GM12873 (cell line): Measurements from ENCODE around the gene CCDC117.

Experiments used
- TF ChIP-seq, protein P1 (sequence below): IDR thresholded peaks from 2 replicates; pipeline ENCODE4 v1.5.1; 2012; ENCODE audit warnings: low read depth, mild to moderate bottlenecking, moderate library complexity, low read length, control low read depth; ENCODE audit not compliant: insufficient read depth; ENCODE audit errors: missing control alignments

Gene CCDC117

DNA sequence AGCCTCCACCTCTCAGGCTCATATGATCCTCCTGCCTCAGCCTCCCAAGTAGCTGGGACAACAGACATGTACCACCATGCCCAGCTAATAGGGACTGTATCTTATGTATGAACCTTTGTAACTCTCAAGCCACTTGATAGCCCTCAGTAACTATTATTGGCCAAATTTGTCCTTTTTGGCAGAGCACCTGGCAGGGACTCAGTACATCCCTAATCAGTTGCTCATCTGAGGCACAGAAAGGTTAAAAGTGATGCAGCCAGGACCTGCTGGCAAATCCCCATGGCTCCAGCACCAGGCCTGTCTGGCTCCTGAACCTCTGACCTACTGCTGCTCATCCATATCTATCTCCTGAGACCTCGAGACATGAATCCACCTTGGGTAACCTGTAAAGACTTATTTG is 49.0 kb downstream of the CCDC117 start:
- TF ChIP-seq, protein P1, sequence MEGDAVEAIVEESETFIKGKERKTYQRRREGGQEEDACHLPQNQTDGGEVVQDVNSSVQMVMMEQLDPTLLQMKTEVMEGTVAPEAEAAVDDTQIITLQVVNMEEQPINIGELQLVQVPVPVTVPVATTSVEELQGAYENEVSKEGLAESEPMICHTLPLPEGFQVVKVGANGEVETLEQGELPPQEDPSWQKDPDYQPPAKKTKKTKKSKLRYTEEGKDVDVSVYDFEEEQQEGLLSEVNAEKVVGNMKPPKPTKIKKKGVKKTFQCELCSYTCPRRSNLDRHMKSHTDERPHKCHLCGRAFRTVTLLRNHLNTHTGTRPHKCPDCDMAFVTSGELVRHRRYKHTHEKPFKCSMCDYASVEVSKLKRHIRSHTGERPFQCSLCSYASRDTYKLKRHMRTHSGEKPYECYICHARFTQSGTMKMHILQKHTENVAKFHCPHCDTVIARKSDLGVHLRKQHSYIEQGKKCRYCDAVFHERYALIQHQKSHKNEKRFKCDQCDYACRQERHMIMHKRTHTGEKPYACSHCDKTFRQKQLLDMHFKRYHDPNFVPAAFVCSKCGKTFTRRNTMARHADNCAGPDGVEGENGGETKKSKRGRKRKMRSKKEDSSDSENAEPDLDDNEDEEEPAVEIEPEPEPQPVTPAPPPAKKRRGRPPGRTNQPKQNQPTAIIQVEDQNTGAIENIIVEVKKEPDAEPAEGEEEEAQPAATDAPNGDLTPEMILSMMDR, result no peak

GRCh38 chr22:28822930-28823551 is 50.5 kb downstream of the CCDC117 start:
- TF ChIP-seq, protein P1, result no peak

DNA sequence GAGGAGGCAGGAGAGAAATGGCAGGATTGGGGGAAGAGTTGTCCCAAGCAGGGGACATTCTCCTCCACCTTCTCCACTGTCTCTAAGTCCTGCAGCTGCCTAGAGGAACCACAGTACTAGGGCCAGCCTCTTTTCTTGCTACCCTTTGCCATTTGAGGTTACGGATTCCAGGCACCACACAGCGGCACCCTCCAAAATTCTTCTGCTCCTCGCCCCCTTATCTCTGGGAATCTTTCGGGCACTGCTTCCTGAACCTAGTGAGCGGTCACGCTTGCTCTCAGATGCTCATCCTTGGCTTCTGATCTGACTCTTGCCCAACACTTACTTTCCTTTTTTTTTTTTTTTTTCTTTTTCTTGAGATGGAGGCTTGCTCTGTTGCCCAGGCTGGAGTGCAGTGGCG is 54.4 kb downstream of the CCDC117 start:
- TF ChIP-seq, protein P1, result no peak

DNA sequence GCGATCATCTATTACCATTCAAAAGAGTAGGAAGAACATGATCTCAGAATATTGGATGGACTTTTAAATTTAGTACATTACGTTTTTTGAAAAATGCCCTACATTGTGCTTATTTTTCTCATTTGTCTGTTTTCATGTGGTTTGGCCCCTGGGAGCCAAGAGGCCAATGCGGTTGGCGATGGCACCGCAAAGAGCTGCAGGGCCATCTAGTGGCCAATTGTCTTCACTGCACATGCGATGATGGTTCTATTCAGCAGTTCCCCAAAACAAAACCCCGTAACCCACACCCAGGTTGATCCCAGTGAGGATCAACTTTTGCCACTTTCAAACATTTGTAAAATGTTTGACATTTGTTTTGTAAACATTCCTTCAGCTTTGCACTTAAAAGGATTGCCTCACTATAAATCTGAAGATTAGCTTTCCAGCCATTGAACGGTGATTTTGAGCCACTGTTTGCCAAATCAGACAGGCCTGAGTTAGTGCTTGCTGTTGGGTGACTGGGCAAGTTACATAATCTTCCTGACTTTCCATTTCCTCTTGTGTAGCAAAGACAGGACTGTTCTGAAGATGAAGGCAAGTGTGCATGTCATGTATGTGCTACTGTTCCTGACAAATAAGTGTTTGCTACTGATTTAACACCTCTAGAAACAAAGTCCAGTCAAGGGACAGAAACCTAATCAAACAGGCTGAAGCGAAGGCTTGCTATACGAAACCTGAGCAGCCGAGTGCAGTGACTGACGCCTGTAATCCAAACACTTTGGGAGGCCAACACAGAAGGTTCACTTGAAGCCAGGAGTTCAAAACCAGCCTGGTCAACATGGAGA is 57.1 kb downstream of the CCDC117 start:
- TF ChIP-seq, protein P1, result peak; percentile 97

DNA sequence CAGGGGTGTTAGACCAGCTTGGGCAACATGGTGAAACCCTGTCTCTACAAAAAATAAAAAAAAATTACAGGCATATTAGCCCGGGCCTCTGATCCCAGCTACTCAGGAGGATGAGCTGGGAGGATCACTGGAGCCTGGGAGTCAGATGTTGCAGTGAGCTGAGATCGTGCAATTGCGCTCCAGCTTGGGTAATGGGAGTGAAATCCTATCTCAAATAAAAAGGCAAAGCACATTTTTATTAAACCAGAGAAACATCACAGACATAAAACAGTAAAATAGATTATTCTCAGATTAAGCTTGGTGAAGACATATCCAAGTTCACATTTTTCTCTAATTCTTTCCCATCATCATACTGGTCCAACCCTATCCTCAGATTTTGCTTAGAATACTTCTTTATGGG is 57.9 kb downstream of the CCDC117 start:
- TF ChIP-seq, protein P1, result no peak

GRCh38 chr22:28831140-28832072 is 58.9 kb downstream of the CCDC117 start:
- TF ChIP-seq, protein P1, result no peak

- TF ChIP-seq, protein P1, result no peak
Measured at GRCh38 chr22:28832731-28833130, 60.2 kb downstream of the CCDC117 start.
